ENCODE measurements around the gene USP26.

- TF ChIP-seq, protein P1, sequence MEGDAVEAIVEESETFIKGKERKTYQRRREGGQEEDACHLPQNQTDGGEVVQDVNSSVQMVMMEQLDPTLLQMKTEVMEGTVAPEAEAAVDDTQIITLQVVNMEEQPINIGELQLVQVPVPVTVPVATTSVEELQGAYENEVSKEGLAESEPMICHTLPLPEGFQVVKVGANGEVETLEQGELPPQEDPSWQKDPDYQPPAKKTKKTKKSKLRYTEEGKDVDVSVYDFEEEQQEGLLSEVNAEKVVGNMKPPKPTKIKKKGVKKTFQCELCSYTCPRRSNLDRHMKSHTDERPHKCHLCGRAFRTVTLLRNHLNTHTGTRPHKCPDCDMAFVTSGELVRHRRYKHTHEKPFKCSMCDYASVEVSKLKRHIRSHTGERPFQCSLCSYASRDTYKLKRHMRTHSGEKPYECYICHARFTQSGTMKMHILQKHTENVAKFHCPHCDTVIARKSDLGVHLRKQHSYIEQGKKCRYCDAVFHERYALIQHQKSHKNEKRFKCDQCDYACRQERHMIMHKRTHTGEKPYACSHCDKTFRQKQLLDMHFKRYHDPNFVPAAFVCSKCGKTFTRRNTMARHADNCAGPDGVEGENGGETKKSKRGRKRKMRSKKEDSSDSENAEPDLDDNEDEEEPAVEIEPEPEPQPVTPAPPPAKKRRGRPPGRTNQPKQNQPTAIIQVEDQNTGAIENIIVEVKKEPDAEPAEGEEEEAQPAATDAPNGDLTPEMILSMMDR (IDR thresholded peaks at IDR 0.05), result no peak
- TF ChIP-seq POLR2A (IDR thresholded peaks at IDR 0.05), result no peak
- no peak for TF ChIP-seq EP300 (IDR thresholded peaks at IDR 0.05)
Observed at GRCh38 chrX:133072566-133072965, 24.3 kb downstream of the USP26 start.
